GM19035 (cell line): Measurements from ENCODE around the gene ABCA4.

Source experiments
- ATAC-seq: cut with Tn5 transposase; IDR thresholded peaks from one replicate; pipeline ENCODE4 v1.9.1; 2021; ENCODE audit not compliant: unreplicated experiment

Gene ABCA4

DNA sequence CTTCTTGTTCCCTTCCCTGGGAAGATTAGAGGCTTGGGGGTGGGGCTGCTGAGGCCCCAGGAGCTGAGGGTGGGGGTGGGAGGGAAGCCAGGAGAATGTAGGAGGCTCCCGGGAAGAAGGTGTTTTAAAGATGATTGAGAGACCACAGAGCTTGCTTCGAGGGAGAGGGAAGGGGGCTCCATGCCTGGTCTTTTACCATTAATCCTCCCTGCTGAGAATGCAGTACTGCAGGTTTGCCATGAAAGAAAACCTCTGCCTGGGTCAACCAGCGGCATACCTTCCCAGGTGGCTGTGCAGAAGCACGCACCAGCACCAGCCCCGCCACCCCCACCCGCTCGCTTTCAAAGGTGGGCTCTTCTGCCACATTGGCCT lies 15.4 kb downstream of the ABCA4 start:
- no peak for ATAC-seq

DNA sequence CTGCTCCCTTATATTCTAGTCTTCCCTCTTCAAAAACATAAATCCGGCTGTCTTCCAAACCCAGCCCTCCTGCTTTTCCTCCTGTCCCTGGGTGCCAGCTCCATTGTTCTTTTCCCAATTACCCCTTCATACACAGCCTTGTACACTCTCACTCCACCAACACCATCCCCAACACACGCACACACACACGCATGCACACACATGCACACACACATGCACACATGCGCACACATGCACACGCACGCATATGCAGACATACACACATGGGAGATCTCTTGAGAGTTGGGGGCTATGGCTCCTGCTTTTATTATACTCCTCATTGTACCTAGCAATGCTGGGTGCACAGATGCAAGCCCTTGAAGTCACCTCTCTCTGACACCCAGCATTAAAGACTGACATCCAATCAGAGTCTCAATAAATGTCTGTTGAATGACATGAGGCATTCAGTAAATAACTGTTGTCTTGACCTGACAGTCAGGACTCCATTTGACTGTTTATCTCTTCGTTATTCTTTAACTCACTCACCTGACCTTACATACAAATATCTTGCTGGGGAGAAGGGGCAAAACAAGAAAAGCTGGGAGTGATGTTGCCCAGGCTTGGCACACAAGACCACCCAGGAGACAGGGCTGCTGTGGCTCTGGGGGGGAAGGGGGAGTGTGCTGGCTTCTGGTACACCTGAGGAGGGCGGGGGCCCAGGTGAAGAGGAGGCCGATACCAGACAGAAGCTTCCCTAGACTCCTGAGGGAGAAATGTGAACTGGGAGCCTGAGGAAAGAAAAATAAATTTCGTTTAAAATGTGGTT lies 16.0 kb downstream of the ABCA4 start:
- ATAC-seq = no peak

- no peak for ATAC-seq
Observed at GRCh38 chr1:94104127-94104684, 16.7 kb downstream of the ABCA4 start.

DNA sequence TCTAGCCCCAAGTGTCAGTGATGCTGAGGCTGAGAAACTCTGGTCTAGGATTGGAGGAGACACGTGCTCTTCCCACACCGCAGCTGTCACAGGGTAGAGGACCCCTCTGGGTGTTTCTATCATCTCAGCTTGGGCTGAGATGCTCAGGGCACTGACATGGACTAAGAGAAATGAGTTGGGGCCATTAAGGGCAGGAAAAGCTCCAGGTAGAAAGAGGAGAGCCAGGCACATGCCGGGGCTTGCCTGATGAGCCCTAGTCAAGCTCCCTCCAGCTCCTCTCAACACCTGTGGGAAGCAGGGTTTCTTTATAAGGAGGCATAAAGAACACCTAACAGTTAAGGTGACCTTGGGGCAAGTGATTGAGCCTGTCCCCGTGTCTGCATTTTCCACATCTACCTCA lies 17.3 kb downstream of the ABCA4 start:
- no peak for ATAC-seq

GRCh38 chr1:94101613-94102525 lies 19.1 kb downstream of the ABCA4 start:
- no peak for ATAC-seq

GRCh38 chr1:94100785-94101612 lies 19.9 kb downstream of the ABCA4 start:
- no peak for ATAC-seq

GRCh38 chr1:94100129-94100784 lies 20.7 kb downstream of the ABCA4 start:
- no peak for ATAC-seq

GRCh38 chr1:94099303-94099702 lies 21.6 kb downstream of the ABCA4 start:
- ATAC-seq = no peak

DNA sequence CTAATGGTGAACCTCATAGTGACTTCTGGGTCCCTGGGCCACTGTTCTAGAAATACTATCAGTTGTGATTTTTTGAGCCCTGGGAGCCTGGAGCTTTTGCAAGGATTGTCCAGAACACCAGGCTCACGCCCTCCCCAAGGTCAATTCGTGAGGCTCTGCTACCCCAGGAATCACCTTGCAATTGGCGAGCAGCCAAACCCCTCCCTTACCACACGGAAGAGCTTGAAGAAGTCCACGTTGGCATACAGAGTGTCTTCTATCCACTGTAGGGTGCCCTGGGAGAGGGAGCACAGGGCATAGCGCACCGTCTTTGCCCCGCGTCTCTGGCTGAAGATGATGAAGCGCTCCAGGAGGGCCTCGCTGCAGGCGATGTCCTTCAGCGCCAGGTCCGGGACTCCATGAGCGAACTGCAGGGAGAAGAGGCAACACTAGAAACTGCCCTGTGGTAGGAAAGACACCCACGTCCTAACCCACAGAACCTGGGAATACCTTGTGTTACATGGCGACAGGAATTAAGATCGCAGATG lies 22.3 kb downstream of the ABCA4 start:
- no peak for ATAC-seq

GRCh38 chr1:94096797-94097549 lies 24.0 kb downstream of the ABCA4 start:
- no peak for ATAC-seq

DNA sequence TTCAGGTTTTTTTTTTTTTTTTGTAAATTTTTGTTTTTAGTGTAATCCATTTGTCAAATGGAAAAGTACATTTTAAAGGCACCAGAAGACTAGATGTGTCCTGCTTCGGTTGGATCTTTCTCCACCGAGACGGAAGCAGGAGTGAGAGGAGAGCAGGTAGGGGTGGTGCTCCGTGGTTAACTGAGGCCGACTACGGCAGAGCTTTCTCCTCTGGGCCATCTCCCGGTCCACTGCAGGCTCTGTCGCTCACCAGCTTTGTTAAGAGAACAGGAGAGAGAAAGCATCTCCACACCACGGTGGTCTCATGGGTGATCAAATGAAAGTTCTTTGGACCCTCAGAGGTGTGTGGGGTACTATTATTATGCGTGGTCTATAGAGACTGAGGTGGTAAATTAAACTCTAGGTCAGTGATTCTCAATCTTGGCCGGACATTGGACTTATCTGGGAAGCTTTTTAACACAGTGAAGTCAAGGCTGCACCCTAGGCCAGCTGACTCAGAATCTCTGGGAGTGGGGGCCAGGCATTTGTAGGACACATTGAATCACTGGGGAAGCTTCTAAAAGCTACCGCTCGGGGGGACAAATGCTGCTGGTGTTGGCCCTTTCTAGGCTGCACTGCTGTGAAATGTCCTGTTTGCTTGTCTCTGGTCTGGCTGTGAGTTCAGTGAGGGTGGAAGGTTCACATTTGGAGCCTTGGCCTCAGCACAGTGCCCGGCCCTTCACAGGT lies 25.0 kb downstream of the ABCA4 start:
- no peak for ATAC-seq

DNA sequence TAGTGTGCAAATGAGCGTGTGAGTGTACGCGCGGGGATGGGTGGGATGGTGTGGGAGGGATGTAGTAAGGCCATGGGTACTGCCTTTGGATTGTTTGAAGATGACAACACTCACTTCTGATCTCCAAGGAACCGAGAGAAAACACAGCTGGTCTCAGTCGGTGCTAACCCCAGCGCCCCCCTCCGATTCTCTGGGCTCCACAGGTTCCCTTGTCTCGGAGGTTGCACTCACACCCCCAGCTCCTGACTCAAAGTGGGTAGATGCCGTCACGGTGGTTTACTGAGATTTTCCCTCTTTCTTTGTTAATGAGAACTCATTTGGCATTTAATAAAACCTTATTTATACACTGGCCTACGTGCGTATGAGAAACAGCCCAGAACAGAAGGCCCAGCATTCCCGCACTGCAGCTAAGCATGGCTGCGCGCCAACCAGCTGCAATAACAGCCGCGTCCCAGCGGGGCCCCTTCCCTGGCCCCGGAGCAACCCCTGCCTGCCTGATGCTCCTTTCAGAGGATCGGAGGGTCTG lies 25.8 kb downstream of the ABCA4 start:
- ATAC-seq = no peak

GRCh38 chr1:94094469-94095111 lies 26.4 kb downstream of the ABCA4 start:
- ATAC-seq = no peak

GRCh38 chr1:94093996-94094395 lies 27.0 kb downstream of the ABCA4 start:
- ATAC-seq = no peak

- no peak for ATAC-seq
Observed at GRCh38 chr1:94093396-94093795, 27.6 kb downstream of the ABCA4 start.

DNA sequence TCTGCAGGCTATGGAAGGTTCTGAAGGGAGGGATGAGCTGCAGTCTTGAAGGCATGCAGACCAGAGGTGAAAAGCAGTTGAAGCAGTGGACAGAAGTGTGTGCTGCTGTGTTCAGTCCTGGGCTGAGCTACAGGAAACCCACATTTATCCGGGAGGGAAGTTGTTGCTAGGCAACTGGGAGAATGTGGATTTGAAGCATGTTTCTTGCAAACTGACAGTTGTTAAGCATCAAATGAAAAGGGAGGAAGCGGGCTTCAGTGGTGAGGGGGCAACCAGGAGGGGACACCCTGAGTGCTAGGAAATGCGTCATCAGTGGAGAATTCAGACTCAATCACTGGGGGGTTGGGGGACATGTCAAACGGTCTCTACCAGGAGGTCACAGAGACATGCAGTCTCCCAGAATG lies 28.7 kb downstream of the ABCA4 start:
- ATAC-seq = no peak

- no peak for ATAC-seq
Observed at GRCh38 chr1:94090761-94091160, 30.2 kb downstream of the ABCA4 start.

- ATAC-seq = no peak
Observed at GRCh38 chr1:94087193-94087592, 33.8 kb downstream of the ABCA4 start.
